ENCODE results near the gene GPR156.

GRCh38 chr3:120140098-120140742 is 144.8 kb downstream of the GPR156 start:
- TF ChIP-seq CTCF (IDR thresholded peaks at IDR 0.05) (no peak), POLR2A (IDR thresholded peaks at IDR 0.05) (no peak)
